Measurements from ENCODE around the gene PLSCR5.

GRCh38 chr3:146558781-146559180 lies 46.4 kb downstream of the PLSCR5 start:
- TF ChIP-seq GATA2 (IDR thresholded peaks at IDR 0.05; ENCODE audit: low read depth, low read length), result no peak
- TF ChIP-seq GATA3 (IDR thresholded peaks at IDR 0.05; ENCODE audit: low read depth, low read length), result no peak

Measured in SH-SY5Y (cell line).